DND-41 (cell line): ENCODE results near the gene TMEM132D.

ENCODE experiments used
- ATAC-seq: fragments of 200-7000 bp; cut with Tn5 transposase; 3 replicates; pipeline ENCODE4 v1.9.1; 2021; ENCODE audit warnings: low read depth; ENCODE audit not compliant: insufficient read depth
- DNase-seq: peaks from one replicate; pipeline ENCODE4 v3.0.0-alpha.2; 2020
- H2AFZ ChIP-seq: 2 replicates; pipeline ENCODE4 v1.6.0; 2012; ENCODE audit warnings: low read depth, low read length
- H3K27ac ChIP-seq: 2 replicates; pipeline ENCODE4 v1.5.1; 2012; ENCODE audit warnings: low read length, inconsistent platforms
- H3K27me3 ChIP-seq: fragments of 200-600 bp; sonication (generic); 2 replicates; pipeline ENCODE4 v1.6.0; 2012; ENCODE audit warnings: low read length, mild to moderate bottlenecking, inconsistent platforms; ENCODE audit not compliant: insufficient read depth, poor library complexity
- H3K36me3 ChIP-seq: 2 replicates; pipeline ENCODE4 v1.5.1; 2012; ENCODE audit warnings: low read length, inconsistent platforms; ENCODE audit not compliant: insufficient read depth
- H3K4me1 ChIP-seq: 2 replicates; pipeline ENCODE4 v1.5.1; 2012; ENCODE audit warnings: mild to moderate bottlenecking, low read length; ENCODE audit not compliant: insufficient read depth
- H3K4me2 ChIP-seq: 2 replicates; pipeline ENCODE4 v1.6.0; 2012; ENCODE audit warnings: mild to moderate bottlenecking, moderate library complexity, low read length, inconsistent platforms; ENCODE audit not compliant: insufficient read depth
- H3K4me3 ChIP-seq, 2 experiments: fragments of 200-600 bp in 1 of 2; shearing (Covaris generic) in 1 of 2; 2 replicates each; pipeline ENCODE4 v1.5.1; 2012 to 2016; ENCODE audit warnings: inconsistent platforms in 2 of 2, low read length in 2 of 2, mild to moderate bottlenecking in 2 of 2, low read depth in 1 of 2, moderate library complexity in 1 of 2
- H3K79me2 ChIP-seq: 2 replicates; pipeline ENCODE4 v1.6.0; 2012; ENCODE audit warnings: low read length, inconsistent platforms; ENCODE audit not compliant: insufficient read depth
- H3K9ac ChIP-seq: 2 replicates; pipeline ENCODE4 v1.6.0; 2012; ENCODE audit warnings: low read depth, mild to moderate bottlenecking, inconsistent platforms, low read length, moderate library complexity
- H3K9me3 ChIP-seq: 2 replicates; pipeline ENCODE4 v1.5.1; 2012; ENCODE audit warnings: low read length, moderate library complexity, mild to moderate bottlenecking, inconsistent platforms; ENCODE audit not compliant: insufficient read depth, severe bottlenecking
- H4K20me1 ChIP-seq: 2 replicates; pipeline ENCODE4 v1.6.0; 2012; ENCODE audit warnings: low read length; ENCODE audit not compliant: insufficient read depth
- CTCF ChIP-seq: IDR thresholded peaks from 2 replicates; pipeline ENCODE4 v1.5.1; 2012; ENCODE audit warnings: borderline replicate concordance, low read length, moderate library complexity, mild to moderate bottlenecking; ENCODE audit not compliant: poor library complexity, severe bottlenecking; ENCODE audit errors: extremely low read depth
- EZH2 ChIP-seq: IDR thresholded peaks from 3 replicates; pipeline ENCODE4 v1.6.1; 2012; ENCODE audit warnings: borderline replicate concordance, low read depth, mild to moderate bottlenecking, moderate library complexity, low read length, inconsistent platforms; ENCODE audit not compliant: severe bottlenecking

Gene TMEM132D

GRCh38 chr12:129670256-129670920, 233.4 kb downstream of the TMEM132D start:
- H2AFZ ChIP-seq, result no peak overlapping the region
- no peaks in the 10 kb centered on the region for H3K79me2 ChIP-seq
- no peak overlapping the region for H3K4me2 ChIP-seq
- H3K4me3 ChIP-seq, result no peak overlapping the region
- ATAC-seq, result no peak
- no peak for TF ChIP-seq EZH2
- TF ChIP-seq CTCF, result no peak
- no peaks in the 10 kb centered on the region for H4K20me1 ChIP-seq
- no peaks in the 10 kb centered on the region for H3K27me3 ChIP-seq
- H3K9me3 ChIP-seq, result peaks cover 10% of the 10 kb centered on the region
- DNase-seq, result no peak
- H3K9ac ChIP-seq, result no peak overlapping the region
- H3K4me1 ChIP-seq, result no peaks in the 10 kb centered on the region
- no peak overlapping the region for H3K27ac ChIP-seq
- H3K36me3 ChIP-seq, result no peaks in the 10 kb centered on the region

GRCh38 chr12:129665414-129665813, 238.4 kb downstream of the TMEM132D start:
- Histone ChIP-seq H3K27me3 (no peaks in the 10 kb centered on the region), H3K4me1 (no peaks in the 10 kb centered on the region), H3K79me2 (no peaks in the 10 kb centered on the region), H3K4me2 (no peak overlapping the region), H2AFZ (no peak overlapping the region), H3K36me3 (no peaks in the 10 kb centered on the region), H3K27ac (no peak overlapping the region), H3K4me3 (no peak overlapping the region), H3K9ac (no peak overlapping the region), H3K9me3 (peaks cover 10% of the 10 kb centered on the region), H4K20me1 (no peaks in the 10 kb centered on the region)
- no peak for DNase-seq
- ATAC-seq, result no peak
- TF ChIP-seq EZH2 (no peak), CTCF (no peak)

- Histone ChIP-seq H2AFZ (no peak overlapping the region), H3K9ac (no peak overlapping the region), H3K36me3 (no peaks in the 10 kb centered on the region), H3K27ac (no peak overlapping the region), H3K4me2 (no peak overlapping the region), H3K27me3 (no peaks in the 10 kb centered on the region), H3K79me2 (no peaks in the 10 kb centered on the region), H4K20me1 (no peaks in the 10 kb centered on the region), H3K4me3 (no peak overlapping the region), H3K4me1 (no peaks in the 10 kb centered on the region), H3K9me3 (no peaks in the 10 kb centered on the region)
- DNase-seq (no peak), ATAC-seq (no peak)
- TF ChIP-seq EZH2 (no peak), CTCF (no peak)
Observed at GRCh38 chr12:129662234-129662633, 241.6 kb downstream of the TMEM132D start.
